HuH-7.5 (cell line): Measurements from ENCODE around the gene UBE2C.
"Not testable (repeated sequence)": the region's sequence is repeated elsewhere in the genome, so short reads cannot be mapped to it uniquely, and the experiment has no call there.

Experiments
- DNase-seq: peaks from one replicate; pipeline ENCODE4 v3.0.0; 2011; ENCODE audit warnings: low spot score

UBE2C gene

GRCh38 chr20:45812157-45813005 lies at the start of gene UBE2C:
TSS of gene UBE2C (plus strand) at chr20:45812644. CDS start at chr20:45812696, 52 bp downstream.
- DNase-seq = peak; percentile 100

- DNase-seq = not testable (repeated sequence)
Measured at GRCh38 chr20:45764618-45765282, 47.7 kb upstream of the UBE2C start.

GRCh38 chr20:45765307-45765875 lies 47.1 kb upstream of the UBE2C start:
- no peak for DNase-seq

GRCh38 chr20:45765980-45766379 lies 46.5 kb upstream of the UBE2C start:
- no peak for DNase-seq

- no peak for DNase-seq
Measured at GRCh38 chr20:45768479-45768878, 44.0 kb upstream of the UBE2C start.

- peak; percentile 43 for DNase-seq
Measured at GRCh38 chr20:45771182-45771759, 41.2 kb upstream of the UBE2C start.

GRCh38 chr20:45772693-45773092 lies 39.8 kb upstream of the UBE2C start:
- no peak for DNase-seq

GRCh38 chr20:45774945-45775344 lies 37.5 kb upstream of the UBE2C start:
- no peak for DNase-seq

- no peak for DNase-seq
Measured at GRCh38 chr20:45775411-45775810, 37.0 kb upstream of the UBE2C start.

- no peak for DNase-seq
Measured at GRCh38 chr20:45776931-45777330, 35.5 kb upstream of the UBE2C start.

GRCh38 chr20:45779011-45779915 lies 33.2 kb upstream of the UBE2C start:
- DNase-seq = no peak

- DNase-seq = no peak
Measured at GRCh38 chr20:45780159-45780558, 32.3 kb upstream of the UBE2C start.

- DNase-seq = no peak
Measured at GRCh38 chr20:45781391-45781931, 31.0 kb upstream of the UBE2C start.

GRCh38 chr20:45782890-45783289 lies 29.6 kb upstream of the UBE2C start:
- no peak for DNase-seq

GRCh38 chr20:45783656-45784294 lies 28.7 kb upstream of the UBE2C start:
- DNase-seq = no peak

GRCh38 chr20:45788351-45788750 lies 24.1 kb upstream of the UBE2C start:
- DNase-seq = no peak

GRCh38 chr20:45792317-45793118 lies 19.9 kb upstream of the UBE2C start:
- no peak for DNase-seq

GRCh38 chr20:45796337-45797065 lies 15.9 kb upstream of the UBE2C start:
- no peak for DNase-seq

- DNase-seq = not testable (repeated sequence)
Measured at GRCh38 chr20:45797510-45797909, 14.9 kb upstream of the UBE2C start.
